Mesothelial cell of epicardium (in vitro differentiated cells): ENCODE data around the gene EEF2. TPM values are rescaled to one million over a fixed set of nuclear protein-coding genes. Genes with fewer than 3 reads are reported as not detected.

ENCODE experiments used
- DNase-seq, 2 experiments: peaks; one replicate each; pipeline ENCODE4 v3.0.0; 2021; ENCODE audit warnings: low spot score in 2 of 2; ENCODE audit not compliant: unreplicated experiment in 2 of 2
- H3K27ac Mint-ChIP-seq: 2 replicates; pipeline ENCODE4 v1.8.0; 2021; ENCODE audit warnings: mixed read lengths
- H3K27me3 Mint-ChIP-seq: 2 replicates; pipeline ENCODE4 v1.8.0; 2021; ENCODE audit warnings: low read depth, mixed read lengths
- H3K36me3 Mint-ChIP-seq: 2 replicates; pipeline ENCODE4 v1.8.0; 2021; ENCODE audit warnings: mixed read lengths
- H3K4me1 Mint-ChIP-seq: 2 replicates; pipeline ENCODE4 v1.8.0; 2021; ENCODE audit warnings: mixed read lengths
- H3K4me3 Mint-ChIP-seq: 2 replicates; pipeline ENCODE4 v1.8.0; 2021; ENCODE audit warnings: mild to moderate bottlenecking, moderate library complexity, mixed read lengths
- H3K9me3 Mint-ChIP-seq: 2 replicates; pipeline ENCODE4 v1.8.0; 2021; ENCODE audit warnings: mixed read lengths
- CTCF ChIP-seq: fragments of 200-600 bp; sonication (generic); IDR thresholded peaks from one replicate; pipeline ENCODE4 v1.5.0; 2021; ENCODE audit warnings: antibody characterized with exemption; ENCODE audit not compliant: unreplicated experiment
- total RNA-seq: library from RNA; stranded (reverse); gene quantifications from 3 replicates; pipeline ENCODE4 v1.2.1, GENCODE V29; 2021

EEF2 gene
- total RNA-seq, 1 donor from 2014 or later = 2,808 TPM

- H3K9me3 Mint-ChIP-seq = no peaks in the 10 kb centered on the region
- no peak for DNase-seq
- peak overlapping the region; percentile 66 for H3K27ac Mint-ChIP-seq
- no peaks in the 10 kb centered on the region for H3K27me3 Mint-ChIP-seq
- no peak for TF ChIP-seq CTCF
- no peak overlapping the region for H3K4me3 Mint-ChIP-seq
- peaks cover 17% of the 10 kb centered on the region for H3K36me3 Mint-ChIP-seq
- peaks cover 3% of the 10 kb centered on the region for H3K4me1 Mint-ChIP-seq
These were observed 9.6 kb downstream of the EEF2 start for GRCh38 chr19:3975637-3976087.

- no peak for TF ChIP-seq CTCF
- no peak overlapping the region for H3K4me3 Mint-ChIP-seq
- no peaks in the 10 kb centered on the region for H3K9me3 Mint-ChIP-seq
- H3K27me3 Mint-ChIP-seq = no peaks in the 10 kb centered on the region
- peaks cover 17% of the 10 kb centered on the region for H3K36me3 Mint-ChIP-seq
- H3K4me1 Mint-ChIP-seq = peaks cover 3% of the 10 kb centered on the region
- no peak for DNase-seq
- H3K27ac Mint-ChIP-seq = no peak overlapping the region
These were observed 10.1 kb downstream of the EEF2 start for GRCh38 chr19:3975144-3975543.

- peak; percentile 98 for DNase-seq
- Mint-ChIP-seq H3K36me3 (peaks cover 9% of the 10 kb centered on the region), H3K4me1 (peaks cover 26% of the 10 kb centered on the region), H3K9me3 (no peaks in the 10 kb centered on the region), H3K4me3 (peak within 1 kb of the TSS; percentile 93), H3K27ac (peak within 1 kb of the TSS; percentile 99), H3K27me3 (no peaks in the 10 kb centered on the region)
- TF ChIP-seq CTCF = no peak
These were observed 14.3 kb downstream of the EEF2 start, which contains the start of gene DAPK3 for GRCh38 chr19:3970808-3971598. Gene DAPK3, minus strand, starts transcription at chr19:3971099. Its CDS starts 1,364 bp downstream, at chr19:3969735.

- peak overlapping the region; percentile 99 for H3K27ac Mint-ChIP-seq
- no peak for DNase-seq
- TF ChIP-seq CTCF = no peak
- peaks cover 5% of the 10 kb centered on the region for H3K36me3 Mint-ChIP-seq
- peak overlapping the region; percentile 93 for H3K4me3 Mint-ChIP-seq
- H3K9me3 Mint-ChIP-seq = no peaks in the 10 kb centered on the region
- H3K27me3 Mint-ChIP-seq = no peaks in the 10 kb centered on the region
- H3K4me1 Mint-ChIP-seq = peaks cover 26% of the 10 kb centered on the region
These were observed 14.9 kb downstream of the EEF2 start for GRCh38 chr19:3970313-3970807.

GRCh38 chr19:3969435-3970312 is 15.6 kb downstream of the EEF2 start:
- Mint-ChIP-seq H3K4me3 (peak overlapping the region; percentile 93), H3K4me1 (peaks cover 27% of the 10 kb centered on the region), H3K36me3 (peaks cover 7% of the 10 kb centered on the region), H3K9me3 (no peaks in the 10 kb centered on the region), H3K27me3 (no peaks in the 10 kb centered on the region), H3K27ac (peak overlapping the region; percentile 99)
- no peak for TF ChIP-seq CTCF
- peak in 1 of 2 experiments; percentile 58 for DNase-seq
